Measurements from ENCODE around the gene MYO18A.

GRCh38 chr17:29172589-29172988 is 7.6 kb downstream of the MYO18A start:
- no peak for TF ChIP-seq EZH2 (IDR thresholded peaks at IDR 0.05; ENCODE audit: insufficient read depth, poor library complexity, severe bottlenecking)
- TF ChIP-seq EZH2phosphoT487 (IDR thresholded peaks at IDR 0.05; ENCODE audit: insufficient read depth, low read depth), result no peak
